Osteoblast (primary cell): ENCODE measurements around the gene APOBR. TPM values are rescaled to one million over a fixed set of nuclear protein-coding genes. Genes with fewer than 3 reads are reported as not detected.

Experiments used
- DNase-seq: peaks from one replicate; pipeline ENCODE4 v3.0.0; 2011; ENCODE audit warnings: low spot score, mixed read lengths; ENCODE audit not compliant: insufficient read length; ENCODE audit errors: missing footprints
- H2AFZ ChIP-seq: 2 replicates; pipeline ENCODE4 v1.6.0; 2011; ENCODE audit warnings: mild to moderate bottlenecking, low read length
- H3K27ac ChIP-seq: 2 replicates; pipeline ENCODE4 v1.5.1; 2011; ENCODE audit warnings: mild to moderate bottlenecking, low read depth, low read length, moderate library complexity
- H3K27me3 ChIP-seq: 2 replicates; pipeline ENCODE4 v1.6.0; 2012; ENCODE audit warnings: mild to moderate bottlenecking, control low read depth, inconsistent platforms, low read length, moderate library complexity; ENCODE audit not compliant: insufficient read depth
- H3K36me3 ChIP-seq: 2 replicates; pipeline ENCODE4 v1.5.1; 2011; ENCODE audit warnings: mild to moderate bottlenecking, low read length, control low read depth, moderate library complexity; ENCODE audit not compliant: insufficient read depth
- H3K4me1 ChIP-seq: 2 replicates; pipeline ENCODE4 v1.5.1; 2011; ENCODE audit warnings: mild to moderate bottlenecking, low read length, control low read depth, moderate library complexity; ENCODE audit not compliant: insufficient read depth
- H3K4me2 ChIP-seq: 2 replicates; pipeline ENCODE4 v1.6.0; 2011; ENCODE audit warnings: mild to moderate bottlenecking, low read length; ENCODE audit not compliant: insufficient read depth
- H3K4me3 ChIP-seq: fragments of 200-600 bp; sonication (generic); 3 replicates; pipeline ENCODE4 v1.5.1; 2012; ENCODE audit warnings: mild to moderate bottlenecking, low read length, inconsistent platforms; ENCODE audit not compliant: insufficient read depth
- H3K79me2 ChIP-seq: 2 replicates; pipeline ENCODE4 v1.6.0; 2012; ENCODE audit warnings: mild to moderate bottlenecking, low read length, control low read depth, inconsistent platforms; ENCODE audit not compliant: insufficient read depth
- H3K9me3 ChIP-seq: 2 replicates; pipeline ENCODE4 v1.5.1; 2011; ENCODE audit warnings: low read depth, low read length, control low read depth
- H4K20me1 ChIP-seq: 2 replicates; pipeline ENCODE4 v1.6.0; 2012; ENCODE audit warnings: mild to moderate bottlenecking, low read length, control low read depth; ENCODE audit not compliant: insufficient read depth
- CTCF ChIP-seq: IDR thresholded peaks from 2 replicates; pipeline ENCODE4 v1.5.1; 2011; ENCODE audit warnings: mild to moderate bottlenecking, low read depth, low read length, moderate library complexity; ENCODE audit errors: extremely low read depth
- total RNA-seq: library from RNA; depleted of rRNA; stranded (reverse); fragments of >200 nt; gene quantifications from 2 replicates; pipeline ENCODE4 v1.2.3, GENCODE V29; 2012

APOBR gene
- total RNA-seq, 1 donor, result not detected

DNA sequence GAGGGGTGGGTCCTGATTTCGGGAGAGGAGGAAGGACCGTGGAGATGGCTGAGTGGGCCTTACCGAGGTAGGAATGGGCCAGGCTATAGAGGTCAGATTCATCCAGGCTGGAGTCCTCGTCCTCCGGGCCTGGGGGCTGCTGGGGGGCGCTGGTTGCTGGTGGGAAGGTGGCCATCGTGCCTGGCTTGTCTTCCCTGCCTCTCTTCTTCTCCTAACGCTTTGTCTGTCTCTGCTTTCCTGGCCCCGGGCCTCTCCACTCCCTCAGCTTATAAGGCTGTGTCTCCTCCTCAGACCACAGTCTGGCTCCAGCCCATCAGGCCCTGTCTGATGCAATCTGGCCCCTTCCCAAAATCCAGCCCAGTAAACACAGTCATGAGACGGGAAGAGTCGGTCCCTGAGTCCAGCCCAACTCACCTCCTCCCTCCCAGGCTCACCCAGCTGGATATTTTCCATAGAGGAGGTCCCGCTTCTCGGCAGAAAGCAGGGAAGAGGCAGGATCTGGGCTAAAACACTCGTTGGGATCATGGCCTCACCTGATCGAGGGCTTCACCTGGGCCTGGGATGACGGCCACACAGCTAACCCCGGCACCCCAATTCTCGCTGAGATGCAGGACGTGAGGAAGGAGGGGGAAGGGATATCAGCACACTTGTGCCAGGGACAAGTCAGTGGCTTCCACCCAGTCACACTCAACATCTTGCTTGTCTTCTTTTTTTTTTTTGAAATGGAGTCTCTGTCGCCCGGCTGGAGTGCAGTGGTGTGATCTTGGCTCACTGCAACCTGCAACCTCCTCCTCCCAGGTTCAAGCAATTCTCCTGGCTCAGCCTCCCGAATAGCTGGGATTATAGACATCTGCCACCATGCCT lies 44.5 kb downstream of the APOBR start, which contains the start of gene NUPR1:
NUPR1 (minus strand) TSS at position 242 of the 864 bp plus-strand sequence; CDS start at position 175, 67 bp downstream.
- no peaks in the 10 kb centered on the region for H3K27me3 ChIP-seq
- peak within 1 kb of the TSS; percentile 92 for H2AFZ ChIP-seq
- peak within 1 kb of the TSS; percentile 67 for H3K27ac ChIP-seq
- peak; percentile 98 for DNase-seq
- H4K20me1 ChIP-seq, result no peaks in the 10 kb centered on the region
- peak within 1 kb of the TSS; percentile 86 for H3K4me2 ChIP-seq
- peaks cover 19% of the 10 kb centered on the region for H3K4me1 ChIP-seq
- H3K79me2 ChIP-seq, result peaks cover 17% of the 10 kb centered on the region
- no peaks in the 10 kb centered on the region for H3K9me3 ChIP-seq
- H3K4me3 ChIP-seq, result peak within 1 kb of the TSS; percentile 73
- TF ChIP-seq CTCF, result no peak
- peaks cover 4% of the 10 kb centered on the region for H3K36me3 ChIP-seq

- Histone ChIP-seq H4K20me1 (no peaks in the 10 kb centered on the region), H3K36me3 (peaks cover 4% of the 10 kb centered on the region), H3K79me2 (peaks cover 17% of the 10 kb centered on the region), H2AFZ (peak overlapping the region; percentile 1), H3K9me3 (no peaks in the 10 kb centered on the region), H3K4me2 (no peak overlapping the region), H3K4me1 (peaks cover 19% of the 10 kb centered on the region), H3K27me3 (no peaks in the 10 kb centered on the region), H3K4me3 (no peak overlapping the region), H3K27ac (no peak overlapping the region)
- no peak for TF ChIP-seq CTCF
- DNase-seq, result no peak
These were observed 45.9 kb downstream of the APOBR start for GRCh38 chr16:28540346-28540745.

GRCh38 chr16:28542646-28543045 lies 48.2 kb downstream of the APOBR start:
- no peaks in the 10 kb centered on the region for H3K27me3 ChIP-seq
- H4K20me1 ChIP-seq, result no peaks in the 10 kb centered on the region
- H3K79me2 ChIP-seq, result peaks cover 10% of the 10 kb centered on the region
- no peaks in the 10 kb centered on the region for H3K36me3 ChIP-seq
- peaks cover 13% of the 10 kb centered on the region for H3K4me1 ChIP-seq
- no peaks in the 10 kb centered on the region for H3K9me3 ChIP-seq
- no peak for TF ChIP-seq CTCF
- H3K27ac ChIP-seq, result no peak overlapping the region
- no peak overlapping the region for H2AFZ ChIP-seq
- H3K4me2 ChIP-seq, result no peak overlapping the region
- DNase-seq, result no peak
- no peak overlapping the region for H3K4me3 ChIP-seq

DNA sequence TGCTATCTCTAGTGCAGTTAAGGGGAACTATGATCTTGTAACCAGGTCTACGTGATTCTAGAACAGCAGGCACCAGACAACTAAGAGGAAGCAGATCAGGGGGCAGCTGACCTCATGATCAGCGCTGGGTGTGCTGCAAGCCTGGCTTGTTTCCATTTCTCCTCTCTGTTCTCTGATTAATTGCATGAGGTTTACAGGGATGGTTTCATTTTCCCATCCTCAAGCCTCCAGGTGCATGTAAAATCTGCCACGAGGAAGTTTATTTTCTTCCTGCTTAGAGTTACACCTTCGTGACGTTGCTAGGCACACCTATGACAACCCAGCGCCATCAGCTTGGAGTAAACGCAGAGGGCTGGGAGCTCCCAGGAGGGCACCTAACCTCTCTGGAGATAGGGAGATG lies 48.6 kb downstream of the APOBR start:
- no peaks in the 10 kb centered on the region for H3K27me3 ChIP-seq
- no peak for TF ChIP-seq CTCF
- no peaks in the 10 kb centered on the region for H3K9me3 ChIP-seq
- H2AFZ ChIP-seq, result no peak overlapping the region
- no peak overlapping the region for H3K27ac ChIP-seq
- H3K4me2 ChIP-seq, result no peak overlapping the region
- no peak for DNase-seq
- peaks cover 5% of the 10 kb centered on the region for H3K79me2 ChIP-seq
- no peaks in the 10 kb centered on the region for H3K36me3 ChIP-seq
- H4K20me1 ChIP-seq, result no peaks in the 10 kb centered on the region
- H3K4me1 ChIP-seq, result peaks cover 9% of the 10 kb centered on the region
- H3K4me3 ChIP-seq, result no peak overlapping the region
